Measurements from ENCODE around the gene DNAJC8.

The DNAJC8 gene

GRCh38 chr1:28249013-28249865, 16.4 kb upstream of the DNAJC8 start:
- DNase-seq = peak; percentile 72

- DNase-seq = peak; percentile 75
Measured at GRCh38 chr1:28248273-28249012, 15.6 kb upstream of the DNAJC8 start.

- peak; percentile 50 for DNase-seq
Measured at GRCh38 chr1:28247612-28248272, 14.9 kb upstream of the DNAJC8 start.

- peak; percentile 45 for DNase-seq
Measured at GRCh38 chr1:28246427-28246832, 13.6 kb upstream of the DNAJC8 start.

- no peak for DNase-seq
Measured at GRCh38 chr1:28244549-28245251, 11.9 kb upstream of the DNAJC8 start.

- DNase-seq = no peak
Measured at GRCh38 chr1:28243685-28244311, 11.0 kb upstream of the DNAJC8 start.

- DNase-seq = no peak
Measured at GRCh38 chr1:28241638-28242241, 8.9 kb upstream of the DNAJC8 start.

- no peak for DNase-seq
Measured at GRCh38 chr1:28240024-28240423, 7.2 kb upstream of the DNAJC8 start.

- DNase-seq = no peak
Measured at GRCh38 chr1:28239004-28239403, 6.2 kb upstream of the DNAJC8 start.

- peak; percentile 35 for DNase-seq
Measured at GRCh38 chr1:28236656-28237322, 4.0 kb upstream of the DNAJC8 start.

- peak; percentile 97 for DNase-seq
Measured at GRCh38 chr1:28235755-28236655, 3.2 kb upstream of the DNAJC8 start, which contains the start of gene ATP5IF1. Gene ATP5IF1, plus strand, starts transcription at chr1:28236124. Its CDS starts 60 bp downstream, at chr1:28236184.

- no peak for DNase-seq
Measured at GRCh38 chr1:28233264-28233606, 406 bp upstream of the DNAJC8 start.

GRCh38 chr1:28229996-28230395, 2.8 kb downstream of the DNAJC8 start:
- no peak for DNase-seq

- no peak for DNase-seq
Measured at GRCh38 chr1:28229089-28229488, 3.7 kb downstream of the DNAJC8 start.

- no peak for DNase-seq
Measured at GRCh38 chr1:28213315-28213714, 19.5 kb downstream of the DNAJC8 start.

- no peak for DNase-seq
Measured at GRCh38 chr1:28209700-28210099, 23.1 kb downstream of the DNAJC8 start.

- peak; percentile 23 for DNase-seq
Measured at GRCh38 chr1:28208818-28209441, 23.9 kb downstream of the DNAJC8 start.

GRCh38 chr1:28205243-28205642, 27.6 kb downstream of the DNAJC8 start:
- DNase-seq = no peak

- no peak for DNase-seq
Measured at GRCh38 chr1:28200234-28200873, 32.5 kb downstream of the DNAJC8 start.

All from NCI-H69 (cell line).